Epithelial cell of esophagus (primary cell): Measurements from ENCODE around the gene RNF220.

Experiments used
- DNase-seq: peaks from one replicate; pipeline ENCODE4 v3.0.0; 2010; ENCODE audit warnings: low read depth
- H3K4me3 ChIP-seq: 2 replicates; pipeline ENCODE4 v1.5.1; 2011; ENCODE audit warnings: mild to moderate bottlenecking, low read length, control low read depth
- TF ChIP-seq, protein P1 (sequence below): IDR thresholded peaks from 2 replicates; pipeline ENCODE4 v1.5.1; 2011; ENCODE audit warnings: low read depth, mild to moderate bottlenecking, low read length, control low read depth, inconsistent platforms; ENCODE audit not compliant: insufficient read depth; ENCODE audit errors: missing control alignments

The RNF220 gene

GRCh38 chr1:44611419-44611818 is 206.4 kb downstream of the RNF220 start:
- TF ChIP-seq, protein P1, sequence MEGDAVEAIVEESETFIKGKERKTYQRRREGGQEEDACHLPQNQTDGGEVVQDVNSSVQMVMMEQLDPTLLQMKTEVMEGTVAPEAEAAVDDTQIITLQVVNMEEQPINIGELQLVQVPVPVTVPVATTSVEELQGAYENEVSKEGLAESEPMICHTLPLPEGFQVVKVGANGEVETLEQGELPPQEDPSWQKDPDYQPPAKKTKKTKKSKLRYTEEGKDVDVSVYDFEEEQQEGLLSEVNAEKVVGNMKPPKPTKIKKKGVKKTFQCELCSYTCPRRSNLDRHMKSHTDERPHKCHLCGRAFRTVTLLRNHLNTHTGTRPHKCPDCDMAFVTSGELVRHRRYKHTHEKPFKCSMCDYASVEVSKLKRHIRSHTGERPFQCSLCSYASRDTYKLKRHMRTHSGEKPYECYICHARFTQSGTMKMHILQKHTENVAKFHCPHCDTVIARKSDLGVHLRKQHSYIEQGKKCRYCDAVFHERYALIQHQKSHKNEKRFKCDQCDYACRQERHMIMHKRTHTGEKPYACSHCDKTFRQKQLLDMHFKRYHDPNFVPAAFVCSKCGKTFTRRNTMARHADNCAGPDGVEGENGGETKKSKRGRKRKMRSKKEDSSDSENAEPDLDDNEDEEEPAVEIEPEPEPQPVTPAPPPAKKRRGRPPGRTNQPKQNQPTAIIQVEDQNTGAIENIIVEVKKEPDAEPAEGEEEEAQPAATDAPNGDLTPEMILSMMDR = no peak
- DNase-seq = no peak
- no peak overlapping the region for H3K4me3 ChIP-seq

DNA sequence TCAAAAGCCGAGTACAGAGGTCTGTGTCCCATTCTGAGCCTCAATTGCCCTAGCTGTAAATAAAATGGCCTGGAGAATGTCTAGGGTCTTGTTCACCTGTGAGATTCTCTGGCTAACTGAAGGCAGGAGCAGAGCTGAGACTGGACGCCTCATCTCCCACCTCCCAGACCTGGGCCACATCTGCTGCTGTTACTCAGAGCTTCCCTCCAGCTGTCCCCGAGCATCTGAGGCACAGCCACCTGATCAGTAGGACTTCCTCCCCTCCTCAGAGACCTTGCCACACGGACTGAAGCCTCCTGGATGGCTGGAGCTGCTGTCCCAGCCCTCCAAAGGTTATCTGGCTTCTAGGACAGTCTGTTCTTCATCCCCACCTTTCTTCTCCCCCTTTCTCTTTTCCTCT is 206.8 kb downstream of the RNF220 start:
- TF ChIP-seq, protein P1 = no peak
- no peak for DNase-seq
- H3K4me3 ChIP-seq = no peak overlapping the region

- TF ChIP-seq, protein P1 = no peak
- DNase-seq = no peak
- H3K4me3 ChIP-seq = no peak overlapping the region
Measured at GRCh38 chr1:44613941-44614340, 208.9 kb downstream of the RNF220 start.

GRCh38 chr1:44616284-44616990 is 211.4 kb downstream of the RNF220 start:
- peak overlapping the region; percentile 25 for H3K4me3 ChIP-seq
- TF ChIP-seq, protein P1 = no peak
- DNase-seq = peak; percentile 24

DNA sequence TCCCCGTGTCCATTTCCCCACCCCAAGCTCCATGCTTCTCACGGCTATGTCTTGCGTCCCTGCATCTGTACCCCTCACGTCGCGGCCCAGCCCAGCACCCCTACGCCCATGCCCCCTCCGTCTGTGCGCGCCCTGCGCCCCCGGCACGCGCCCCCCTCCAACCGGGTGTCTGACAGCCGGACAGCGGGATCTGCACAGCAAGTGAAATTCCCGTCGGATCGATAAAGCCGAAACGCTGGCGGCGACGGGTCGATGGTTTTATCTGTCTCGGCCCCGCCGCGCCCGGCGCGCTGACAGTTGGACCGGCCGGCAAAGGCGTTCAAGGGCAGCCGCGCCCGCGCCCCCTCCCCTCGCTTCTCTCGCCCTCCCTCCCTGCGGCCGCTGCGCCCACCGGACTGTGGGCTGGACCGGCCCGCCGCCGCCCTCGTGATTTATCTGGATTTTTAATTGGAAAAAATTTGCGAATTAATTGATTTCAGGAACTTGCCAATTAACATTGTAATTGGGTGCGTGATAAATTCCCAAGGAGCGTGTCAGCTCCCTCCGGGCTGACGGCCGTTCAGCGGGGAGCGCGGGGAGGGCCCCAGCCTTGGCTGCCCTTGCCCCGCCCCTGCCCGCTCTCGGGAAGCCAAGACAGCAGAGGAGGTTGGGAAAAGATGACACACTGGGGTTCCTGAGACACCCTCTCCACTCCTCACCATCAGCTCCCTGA is 212.1 kb downstream of the RNF220 start:
- TF ChIP-seq, protein P1 = no peak
- DNase-seq = peak; percentile 75
- peak overlapping the region; percentile 25 for H3K4me3 ChIP-seq

- TF ChIP-seq, protein P1 = no peak
- DNase-seq = no peak
- H3K4me3 ChIP-seq = no peak overlapping the region
Measured at GRCh38 chr1:44617703-44618029, 212.6 kb downstream of the RNF220 start.
